Cardiac muscle cell (in vitro differentiated cells and primary cell): ENCODE data around the gene KCNC1. TPM values are rescaled to one million over a fixed set of nuclear protein-coding genes. Genes with fewer than 3 reads are reported as not detected.

Experiments
- DNase-seq, 2 donors: peaks; one replicate each; pipeline versions ENCODE4 v3.0.0 to v3.0.0-alpha.2; 2010 to 2017; ENCODE audit warnings: low read depth in 1 of 2, low spot score in 1 of 2
- H3K27ac ChIP-seq: fragments of 200-600 bp; sonication (generic); 2 replicates; pipeline ENCODE4 v1.5.1; 2016
- H3K27me3 ChIP-seq: fragments of 200-600 bp; sonication (generic); 2 replicates; pipeline ENCODE4 v1.6.0; 2016; ENCODE audit warnings: control low read depth
- H3K36me3 ChIP-seq: fragments of 200-600 bp; sonication (generic); 2 replicates; pipeline ENCODE4 v1.5.1; 2016; ENCODE audit warnings: control low read depth
- H3K4me1 ChIP-seq: fragments of 200-600 bp; sonication (generic); 2 replicates; pipeline ENCODE4 v1.8.1; 2017; ENCODE audit warnings: low read depth, mild to moderate bottlenecking, mixed run types
- H3K4me3 ChIP-seq: fragments of 200-600 bp; sonication (generic); 2 replicates; pipeline ENCODE4 v1.5.1; 2016; ENCODE audit warnings: mild to moderate bottlenecking
- H3K9me3 ChIP-seq: fragments of 200-600 bp; sonication (generic); 2 replicates; pipeline ENCODE4 v1.5.1; 2017; ENCODE audit warnings: low read depth, mild to moderate bottlenecking, control low read depth
- CTCF ChIP-seq: IDR thresholded peaks from 2 replicates; pipeline ENCODE4 v1.5.1; 2012; ENCODE audit warnings: low read depth, mild to moderate bottlenecking, low read length
- polyA plus RNA-seq: library from polyadenylated mRNA; unstranded; fragments of >200 nt; fragmentation: Nextera tagmentation; extraction: Ambion mirVana; gene quantifications from 2 replicates; pipeline ENCODE4 v1.2.1, GENCODE V29; 2016
- total RNA-seq: library from RNA; depleted of rRNA; stranded (reverse); fragments of >200 nt; gene quantifications from 2 replicates; pipeline ENCODE4 v1.2.3, GENCODE V29; 2016

The KCNC1 gene
- total and polyA plus RNA-seq, 2 experiments from 2014 or later, result 0.46 TPM; not detected in 1

GRCh38 chr11:17707830-17708229, 26.8 kb upstream of the KCNC1 start:
- no peak for DNase-seq
- Histone ChIP-seq H3K9me3 (no peaks in the 10 kb centered on the region), H3K4me1 (no peaks in the 10 kb centered on the region), H3K4me3 (no peak overlapping the region), H3K27me3 (peaks cover 51% of the 10 kb centered on the region), H3K27ac (no peak overlapping the region), H3K36me3 (no peaks in the 10 kb centered on the region)
- no peak for TF ChIP-seq CTCF

GRCh38 chr11:17711836-17712235, 22.7 kb upstream of the KCNC1 start:
- Histone ChIP-seq H3K27me3 (peaks cover 80% of the 10 kb centered on the region), H3K4me3 (no peak overlapping the region), H3K27ac (no peak overlapping the region)

GRCh38 chr11:17713851-17714250, 20.7 kb upstream of the KCNC1 start:
- H3K4me1 ChIP-seq, result no peaks in the 10 kb centered on the region
- TF ChIP-seq CTCF, result no peak
- no peak overlapping the region for H3K27ac ChIP-seq
- no peaks in the 10 kb centered on the region for H3K9me3 ChIP-seq
- no peak overlapping the region for H3K4me3 ChIP-seq
- peaks cover 95% of the 10 kb centered on the region for H3K27me3 ChIP-seq
- H3K36me3 ChIP-seq, result no peaks in the 10 kb centered on the region
- DNase-seq, result no peak

More at GRCh38 chr11:17711836-17712235, 22.7 kb upstream of the KCNC1 start:
- Histone ChIP-seq H3K4me1 (no peaks in the 10 kb centered on the region), H3K9me3 (no peaks in the 10 kb centered on the region), H3K36me3 (no peaks in the 10 kb centered on the region)
- no peak for TF ChIP-seq CTCF
- DNase-seq, result no peak

DNA sequence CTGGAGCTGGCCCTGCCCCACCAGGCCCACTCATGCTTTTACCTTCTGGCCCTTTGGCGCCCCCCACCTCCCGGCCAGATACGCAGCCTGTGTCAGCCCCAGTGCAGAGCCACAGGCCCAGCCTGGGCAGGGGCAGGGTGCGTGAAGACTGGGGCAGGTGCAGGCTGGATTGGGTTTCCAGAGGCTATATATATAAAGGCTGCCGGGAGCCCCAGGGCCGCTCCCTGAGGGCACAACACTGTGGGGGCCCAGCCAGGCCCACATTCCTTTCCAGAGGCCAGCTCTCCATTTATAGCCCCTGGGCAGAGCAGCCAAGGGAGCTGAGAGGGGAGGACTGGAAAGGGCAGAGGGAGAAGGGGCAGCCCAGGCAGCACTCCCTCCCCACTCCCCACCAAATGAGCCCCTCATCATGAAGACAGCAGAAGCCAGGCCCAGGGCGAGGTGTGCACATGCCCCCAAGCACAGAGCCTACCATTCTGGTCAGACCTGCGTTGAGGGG, 20.2 kb upstream of the KCNC1 start:
- H3K4me1 ChIP-seq, result no peaks in the 10 kb centered on the region
- H3K9me3 ChIP-seq, result no peaks in the 10 kb centered on the region
- no peak overlapping the region for H3K27ac ChIP-seq
- TF ChIP-seq CTCF, result no peak
- no peak for DNase-seq
- no peak overlapping the region for H3K4me3 ChIP-seq
- no peaks in the 10 kb centered on the region for H3K36me3 ChIP-seq
- H3K27me3 ChIP-seq, result peaks cover 98% of the 10 kb centered on the region

- Histone ChIP-seq H3K4me1 (no peaks in the 10 kb centered on the region), H3K4me3 (no peak overlapping the region), H3K9me3 (no peaks in the 10 kb centered on the region), H3K27me3 (peaks cover 98% of the 10 kb centered on the region), H3K27ac (no peak overlapping the region), H3K36me3 (no peaks in the 10 kb centered on the region)
- DNase-seq, result no peak
- no peak for TF ChIP-seq CTCF
Observed at GRCh38 chr11:17714870-17715269, 19.7 kb upstream of the KCNC1 start.

- no peak for DNase-seq
- Histone ChIP-seq H3K4me3 (no peak overlapping the region), H3K4me1 (no peaks in the 10 kb centered on the region), H3K36me3 (no peaks in the 10 kb centered on the region), H3K9me3 (no peaks in the 10 kb centered on the region), H3K27me3 (peaks cover 100% of the 10 kb centered on the region), H3K27ac (no peak overlapping the region)
- TF ChIP-seq CTCF, result no peak
Observed at GRCh38 chr11:17716807-17717206, 17.8 kb upstream of the KCNC1 start.
